Nephron progenitor cell (in vitro differentiated cells): Measurements from ENCODE around the gene GRB2.

Source experiments
- DNase-seq: peaks from one replicate; pipeline ENCODE4 v3.0.0; 2021
- H3K27ac Mint-ChIP-seq: 2 replicates; pipeline ENCODE4 v1.8.0; 2021; ENCODE audit warnings: mild to moderate bottlenecking, moderate library complexity, mixed read lengths
- H3K27me3 Mint-ChIP-seq: 2 replicates; pipeline ENCODE4 v1.8.0; 2021; ENCODE audit warnings: mild to moderate bottlenecking, low read depth, mixed read lengths; ENCODE audit not compliant: poor library complexity
- H3K36me3 Mint-ChIP-seq: 2 replicates; pipeline ENCODE4 v1.8.0; 2021; ENCODE audit warnings: low read depth, mixed read lengths
- H3K4me1 Mint-ChIP-seq: 2 replicates; pipeline ENCODE4 v1.8.0; 2021; ENCODE audit warnings: mixed read lengths
- H3K4me3 Mint-ChIP-seq: 2 replicates; pipeline ENCODE4 v1.8.0; 2021; ENCODE audit warnings: mild to moderate bottlenecking, moderate library complexity, mixed read lengths
- H3K9me3 Mint-ChIP-seq: 2 replicates; pipeline ENCODE4 v1.8.0; 2021; ENCODE audit warnings: mild to moderate bottlenecking, moderate library complexity, mixed read lengths
- CTCF ChIP-seq: fragments of 200-600 bp; sonication (generic); IDR thresholded peaks from 2 replicates; pipeline ENCODE4 v1.5.0; 2021; ENCODE audit warnings: antibody characterized with exemption

Gene GRB2

GRCh38 chr17:75356260-75356937 is 49.1 kb downstream of the GRB2 start:
- H3K27ac Mint-ChIP-seq: no peak overlapping the region
- H3K36me3 Mint-ChIP-seq: peaks cover 32% of the 10 kb centered on the region

GRCh38 chr17:75353176-75353575 is 52.3 kb downstream of the GRB2 start:
- Mint-ChIP-seq H3K4me3 (no peak overlapping the region), H3K9me3 (peaks cover 19% of the 10 kb centered on the region), H3K27me3 (no peaks in the 10 kb centered on the region), H3K27ac (no peak overlapping the region), H3K36me3 (peaks cover 27% of the 10 kb centered on the region), H3K4me1 (peaks cover 60% of the 10 kb centered on the region)
- DNase-seq: no peak
- TF ChIP-seq CTCF: no peak

More at GRCh38 chr17:75356260-75356937, 49.1 kb downstream of the GRB2 start:
- TF ChIP-seq CTCF: no peak
- H3K27me3 Mint-ChIP-seq: no peaks in the 10 kb centered on the region
- DNase-seq: no peak
- H3K9me3 Mint-ChIP-seq: peaks cover 19% of the 10 kb centered on the region
- peaks cover 50% of the 10 kb centered on the region for H3K4me1 Mint-ChIP-seq
- H3K4me3 Mint-ChIP-seq: no peak overlapping the region

- Mint-ChIP-seq H3K9me3 (peaks cover 19% of the 10 kb centered on the region), H3K4me1 (peaks cover 65% of the 10 kb centered on the region), H3K4me3 (peak overlapping the region; percentile 58), H3K36me3 (peaks cover 24% of the 10 kb centered on the region), H3K27ac (peak overlapping the region; percentile 94), H3K27me3 (no peaks in the 10 kb centered on the region)
- peak; percentile 69 for DNase-seq
- no peak for TF ChIP-seq CTCF
Measured at GRCh38 chr17:75352079-75352569, 53.4 kb downstream of the GRB2 start.

GRCh38 chr17:75350706-75351105 is 54.8 kb downstream of the GRB2 start:
- H3K4me1 Mint-ChIP-seq: peaks cover 74% of the 10 kb centered on the region
- peak overlapping the region; percentile 24 for H3K4me3 Mint-ChIP-seq
- DNase-seq: no peak
- peaks cover 16% of the 10 kb centered on the region for H3K9me3 Mint-ChIP-seq
- H3K36me3 Mint-ChIP-seq: peaks cover 13% of the 10 kb centered on the region
- no peaks in the 10 kb centered on the region for H3K27me3 Mint-ChIP-seq
- TF ChIP-seq CTCF: no peak
- peak overlapping the region; percentile 1 for H3K27ac Mint-ChIP-seq

GRCh38 chr17:75350029-75350428 is 55.4 kb downstream of the GRB2 start:
- peaks cover 6% of the 10 kb centered on the region for H3K36me3 Mint-ChIP-seq
- peaks cover 10% of the 10 kb centered on the region for H3K9me3 Mint-ChIP-seq
- H3K4me1 Mint-ChIP-seq: peaks cover 76% of the 10 kb centered on the region
- H3K4me3 Mint-ChIP-seq: no peak overlapping the region
- DNase-seq: no peak
- no peak overlapping the region for H3K27ac Mint-ChIP-seq
- no peaks in the 10 kb centered on the region for H3K27me3 Mint-ChIP-seq
- TF ChIP-seq CTCF: no peak

GRCh38 chr17:75349589-75349988 is 55.9 kb downstream of the GRB2 start:
- Mint-ChIP-seq H3K27ac (no peak overlapping the region), H3K4me1 (peaks cover 80% of the 10 kb centered on the region), H3K9me3 (peaks cover 8% of the 10 kb centered on the region)

More at GRCh38 chr17:75349589-75349988, 55.9 kb downstream of the GRB2 start:
- Mint-ChIP-seq H3K36me3 (peaks cover 4% of the 10 kb centered on the region), H3K4me3 (no peak overlapping the region), H3K27me3 (no peaks in the 10 kb centered on the region)
- DNase-seq: no peak
- no peak for TF ChIP-seq CTCF
